GM12875 (cell line): Measurements from ENCODE around the gene RNASE13.

ENCODE experiments used
- H3K4me3 ChIP-seq: one replicate; pipeline ENCODE4 v1.5.1; 2011; ENCODE audit warnings: low read depth, low read length, control low read depth
- CTCF ChIP-seq: IDR thresholded peaks from 2 replicates; pipeline ENCODE4 v1.5.1; 2011; ENCODE audit warnings: low read depth, mild to moderate bottlenecking, control low read depth, inconsistent platforms, low read length, moderate library complexity, borderline replicate concordance; ENCODE audit not compliant: insufficient read depth

RNASE13 gene

GRCh38 chr14:21056520-21057163 lies 22.0 kb upstream of the RNASE13 start:
- no peak for TF ChIP-seq CTCF
- no peak overlapping the region for H3K4me3 ChIP-seq

DNA sequence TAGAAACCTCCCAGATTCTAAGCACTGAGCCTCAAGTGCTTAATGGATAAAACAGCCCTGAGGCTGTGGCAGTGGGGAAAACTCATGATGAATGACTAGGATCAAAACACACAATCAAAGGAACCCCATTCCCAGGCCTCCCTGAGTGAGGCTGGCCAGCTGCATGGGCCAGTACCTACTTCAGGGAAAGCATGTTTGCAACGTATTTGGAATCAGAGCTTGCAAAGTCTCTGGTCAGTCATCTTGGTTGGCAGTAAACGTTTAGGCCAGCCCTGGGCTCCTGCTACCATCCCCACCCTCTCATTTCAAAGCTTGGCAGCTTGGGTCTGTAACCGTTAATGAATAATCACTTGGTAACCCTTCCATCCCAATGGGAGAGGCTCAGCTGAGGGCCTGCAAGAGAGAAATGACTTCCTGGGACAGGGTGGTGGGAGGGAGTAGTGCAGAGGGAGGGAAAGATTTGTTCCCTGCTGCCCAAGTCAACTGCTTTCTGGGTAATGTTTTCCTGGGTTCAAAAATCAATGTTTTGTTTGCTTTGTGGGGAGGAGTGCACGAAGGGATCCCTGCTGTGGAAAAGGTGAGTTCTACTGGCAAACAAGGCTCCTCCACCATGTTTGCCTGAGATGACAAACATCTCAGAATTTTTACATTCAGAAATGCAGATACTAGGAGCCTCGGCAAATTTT lies 21.0 kb upstream of the RNASE13 start:
- TF ChIP-seq CTCF = no peak
- H3K4me3 ChIP-seq = no peak overlapping the region

DNA sequence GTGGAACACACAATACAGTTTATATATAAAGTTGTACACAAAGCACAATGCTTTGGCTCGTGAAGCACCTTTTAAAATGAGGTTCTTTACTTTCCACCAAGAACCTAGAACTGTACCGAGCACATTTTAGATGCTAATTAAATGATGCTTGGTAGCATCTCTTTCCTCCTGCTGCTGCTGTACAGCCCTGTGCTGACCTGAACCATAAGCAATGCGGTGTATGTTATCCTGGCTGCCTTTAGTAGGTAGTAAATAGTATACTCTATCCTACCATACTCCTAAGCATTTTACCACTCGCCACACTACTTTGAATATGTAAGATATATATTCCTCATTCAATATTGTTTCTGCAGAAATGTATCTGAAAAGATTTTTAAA lies 20.1 kb upstream of the RNASE13 start:
- no peak for TF ChIP-seq CTCF
- H3K4me3 ChIP-seq = no peak overlapping the region

DNA sequence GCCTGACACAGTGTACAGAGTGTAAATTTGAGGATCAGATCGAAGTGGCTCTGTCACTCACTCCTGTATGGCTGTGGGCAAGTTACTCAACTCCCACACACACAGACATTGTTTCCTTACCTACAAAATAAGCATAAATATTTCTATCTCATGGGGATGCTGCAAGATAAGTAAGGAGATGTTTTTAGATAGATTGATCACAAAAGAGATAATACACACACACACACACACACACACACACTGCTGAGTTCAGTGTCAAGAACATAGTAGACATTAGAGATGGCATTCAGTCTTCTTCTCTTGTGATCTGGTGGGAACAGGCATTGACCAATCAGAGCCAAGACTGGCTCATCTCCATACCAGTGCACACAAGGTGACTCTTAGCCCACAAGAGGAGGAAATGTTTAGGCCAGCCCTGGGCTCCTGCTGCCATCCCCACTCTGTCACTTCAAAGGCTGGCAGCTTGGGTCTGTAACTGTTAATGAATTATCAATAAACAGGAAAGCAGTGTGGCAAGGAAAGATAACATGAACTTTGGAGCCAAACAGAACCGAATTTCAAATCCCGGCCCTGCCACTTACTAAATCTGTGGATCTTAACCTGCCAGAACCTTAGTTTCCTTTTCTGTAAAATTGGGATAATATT lies 19.6 kb upstream of the RNASE13 start:
- no peak overlapping the region for H3K4me3 ChIP-seq
- TF ChIP-seq CTCF = no peak

- no peak overlapping the region for H3K4me3 ChIP-seq
- no peak for TF ChIP-seq CTCF
Observed at GRCh38 chr14:21053184-21054122, 18.8 kb upstream of the RNASE13 start.

DNA sequence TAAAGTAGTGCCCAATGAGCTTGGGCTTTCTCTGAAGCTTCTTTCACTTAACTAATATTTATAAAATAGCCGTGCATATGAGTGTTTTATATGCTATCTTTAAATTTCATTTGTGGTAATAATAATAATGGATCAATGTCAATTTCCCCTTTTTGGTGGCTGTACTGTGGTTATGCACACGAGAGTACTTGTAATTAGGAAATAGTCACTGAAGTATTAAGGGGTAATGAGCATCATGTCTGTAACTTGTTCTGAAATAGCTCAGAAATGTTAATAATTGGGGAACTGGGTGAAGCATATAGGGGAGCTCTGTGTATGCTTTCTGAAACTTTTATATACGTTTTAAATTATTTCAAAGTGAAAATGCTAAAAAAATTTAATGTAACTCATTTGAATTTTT lies 16.0 kb upstream of the RNASE13 start:
- H3K4me3 ChIP-seq = no peak overlapping the region
- no peak for TF ChIP-seq CTCF
